Gastroesophageal sphincter (tissue), 3 donors: ENCODE results near the gene MYO15B.

Experiments
- EP300 ChIP-seq: sonication (generic); formaldehyde crosslinking; IDR thresholded peaks from one replicate; pipeline ENCODE4 v1.6.1; 2017; ENCODE audit warnings: antibody characterized with exemption, mild to moderate bottlenecking
- POLR2A ChIP-seq, 2 donors: fragments of 450-650 bp; IDR thresholded peaks; one replicate each; pipeline ENCODE4 v1.6.1; 2017; ENCODE audit warnings: antibody characterized with exemption in 2 of 2, mild to moderate bottlenecking in 2 of 2, moderate library complexity in 1 of 2
- POLR2AphosphoS5 ChIP-seq: sonication (generic); formaldehyde crosslinking; IDR thresholded peaks from one replicate; pipeline ENCODE4 v1.6.1; 2017; ENCODE audit warnings: antibody characterized with exemption
- TF ChIP-seq, protein P1 (sequence below), 4 experiments: fragments of 200-600 bp in 2 of 4; fragments of 450-650 bp in 2 of 4; sonication (generic) in 1 of 4; IDR thresholded peaks; one replicate each; pipeline ENCODE4 v1.5.1; 2017 to 2019; ENCODE audit warnings: antibody characterized with exemption in 4 of 4, mild to moderate bottlenecking in 2 of 4, moderate library complexity in 2 of 4

DNA sequence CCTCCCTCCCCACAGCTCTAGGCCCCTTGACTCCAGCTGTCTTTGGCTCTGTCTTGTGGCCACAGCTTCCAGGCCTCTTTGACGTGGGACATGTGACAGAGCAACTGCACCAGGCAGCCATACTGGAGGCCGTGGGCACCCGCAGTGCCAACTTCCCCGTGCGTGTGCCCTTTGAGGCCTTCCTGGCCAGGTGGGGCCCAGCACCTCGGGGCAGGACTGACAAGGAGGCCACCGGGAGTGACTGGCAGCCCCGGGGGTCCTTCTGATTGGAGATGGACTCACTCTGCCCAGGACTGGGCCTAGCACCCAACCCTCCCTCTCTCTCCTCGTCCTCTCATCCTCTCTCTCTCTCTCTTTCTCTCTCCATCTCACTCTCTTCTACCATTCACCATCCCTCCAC is 15.5 kb downstream of the MYO15B start:
- TF ChIP-seq POLR2A (IDR thresholded peaks at IDR 0.05) (no peak), EP300 (no peak), POLR2AphosphoS5 (no peak)
- TF ChIP-seq, protein P1, sequence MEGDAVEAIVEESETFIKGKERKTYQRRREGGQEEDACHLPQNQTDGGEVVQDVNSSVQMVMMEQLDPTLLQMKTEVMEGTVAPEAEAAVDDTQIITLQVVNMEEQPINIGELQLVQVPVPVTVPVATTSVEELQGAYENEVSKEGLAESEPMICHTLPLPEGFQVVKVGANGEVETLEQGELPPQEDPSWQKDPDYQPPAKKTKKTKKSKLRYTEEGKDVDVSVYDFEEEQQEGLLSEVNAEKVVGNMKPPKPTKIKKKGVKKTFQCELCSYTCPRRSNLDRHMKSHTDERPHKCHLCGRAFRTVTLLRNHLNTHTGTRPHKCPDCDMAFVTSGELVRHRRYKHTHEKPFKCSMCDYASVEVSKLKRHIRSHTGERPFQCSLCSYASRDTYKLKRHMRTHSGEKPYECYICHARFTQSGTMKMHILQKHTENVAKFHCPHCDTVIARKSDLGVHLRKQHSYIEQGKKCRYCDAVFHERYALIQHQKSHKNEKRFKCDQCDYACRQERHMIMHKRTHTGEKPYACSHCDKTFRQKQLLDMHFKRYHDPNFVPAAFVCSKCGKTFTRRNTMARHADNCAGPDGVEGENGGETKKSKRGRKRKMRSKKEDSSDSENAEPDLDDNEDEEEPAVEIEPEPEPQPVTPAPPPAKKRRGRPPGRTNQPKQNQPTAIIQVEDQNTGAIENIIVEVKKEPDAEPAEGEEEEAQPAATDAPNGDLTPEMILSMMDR (IDR thresholded peaks at IDR 0.05) = no peak
